ENCODE measurements around the gene TRAF6. TPM values are rescaled to one million over a fixed set of nuclear protein-coding genes. Genes with fewer than 3 reads are reported as not detected.

The TRAF6 gene
- total RNA-seq, 2 donors from 2014 or later, result 7.5 to 9.2 TPM

- H3K4me3 ChIP-seq, result no peak overlapping the region
- intact Hi-C loops (cut with DNase I), result loop anchor here (10.0 kb wide), 1 partner anchor 174 kb away; the partner anchor contains the start of gene PRR5L
- H3K27ac ChIP-seq, result no peak overlapping the region
- ATAC-seq (no peak), DNase-seq (no peak)
- H3K36me3 ChIP-seq (replicated peaks in 1 of 2; ENCODE audit: insufficient read depth in 1 of 2, low read depth in 2 of 2), result no peaks in the 10 kb centered on the region
- H3K4me1 ChIP-seq, result peaks cover 14% of the 10 kb centered on the region
- WGBS, 2 donors, result 47 to 51% methylated on average over 2 of the region's 2 CpGs
- TF ChIP-seq CTCF (IDR thresholded peaks at IDR 0.05) (no peak), POLR2A (IDR thresholded peaks at IDR 0.05) (no peak)
- H3K9me3 ChIP-seq, result no peaks in the 10 kb centered on the region
- no peaks in the 10 kb centered on the region for H3K27me3 ChIP-seq
These were observed 41.0 kb downstream of the TRAF6 start for GRCh38 chr11:36469063-36469462.

- WGBS, 2 donors, result 67 to 75% methylated on average over 1 of the region's 1 CpG
- intact Hi-C loops (cut with DNase I), result loop anchor here (10.0 kb wide), 1 partner anchor 173 kb away; the partner anchor contains the start of gene PRR5L
- DNase-seq, result no peak
- H3K36me3 ChIP-seq (replicated peaks in 1 of 2; ENCODE audit: insufficient read depth in 1 of 2, low read depth in 2 of 2), result no peaks in the 10 kb centered on the region
- H3K9me3 ChIP-seq, result no peaks in the 10 kb centered on the region
- ATAC-seq, result no peak
- no peaks in the 10 kb centered on the region for H3K27me3 ChIP-seq
- TF ChIP-seq CTCF (IDR thresholded peaks at IDR 0.05), result no peak
- no peak for TF ChIP-seq POLR2A (IDR thresholded peaks at IDR 0.05)
- H3K27ac ChIP-seq, result no peak overlapping the region
- peaks cover 14% of the 10 kb centered on the region for H3K4me1 ChIP-seq
- no peak overlapping the region for H3K4me3 ChIP-seq
These were observed 42.2 kb downstream of the TRAF6 start for GRCh38 chr11:36467916-36468315.

GRCh38 chr11:36467012-36467411, 43.1 kb downstream of the TRAF6 start:
- H3K27me3 ChIP-seq, result no peaks in the 10 kb centered on the region
- ATAC-seq, result no peak
- intact Hi-C loops (cut with DNase I), result loop anchor here (10.0 kb wide), 1 partner anchor 172 kb away; the partner anchor contains the start of gene PRR5L
- H3K4me1 ChIP-seq, result peaks cover 14% of the 10 kb centered on the region
- WGBS, 2 donors, result 97 to 100% methylated on average over 2 to 3 of the region's 3 CpGs
- no peaks in the 10 kb centered on the region for H3K36me3 ChIP-seq (replicated peaks in 1 of 2; ENCODE audit: insufficient read depth in 1 of 2, low read depth in 2 of 2)
- no peak overlapping the region for H3K27ac ChIP-seq
- H3K9me3 ChIP-seq, result no peaks in the 10 kb centered on the region
- no peak for DNase-seq
- H3K4me3 ChIP-seq, result no peak overlapping the region
- TF ChIP-seq POLR2A (IDR thresholded peaks at IDR 0.05), result no peak
- no peak for TF ChIP-seq CTCF (IDR thresholded peaks at IDR 0.05)

- 97 to 100% methylated on average over 4 of the region's 4 CpGs for WGBS, 2 donors
- Histone ChIP-seq H3K4me1 (peaks cover 12% of the 10 kb centered on the region), H3K36me3 (replicated peaks in 1 of 2; ENCODE audit: insufficient read depth in 1 of 2, low read depth in 2 of 2) (no peaks in the 10 kb centered on the region), H3K9me3 (no peaks in the 10 kb centered on the region), H3K4me3 (no peak overlapping the region), H3K27me3 (no peaks in the 10 kb centered on the region), H3K27ac (no peak overlapping the region)
- DNase-seq (no peak), ATAC-seq (no peak)
- intact Hi-C loops (cut with DNase I), result loop anchor here (10.0 kb wide), 1 partner anchor 171 kb away; the partner anchor contains the start of gene PRR5L
- TF ChIP-seq CTCF (IDR thresholded peaks at IDR 0.05) (no peak), POLR2A (IDR thresholded peaks at IDR 0.05) (no peak)
These were observed 44.5 kb downstream of the TRAF6 start for GRCh38 chr11:36465449-36466163.

Data from body of pancreas (tissue), 4 donors.